Retinal pigment epithelial cell (primary cell): ENCODE measurements around the gene SRRM1.
"Not testable (repeated sequence)": the region's sequence is repeated elsewhere in the genome, so short reads cannot be mapped to it uniquely, and the experiment has no call there.

Experiments used
- DNase-seq: peaks from one replicate; pipeline ENCODE4 v3.0.0-alpha.2; 2010; ENCODE audit warnings: low read depth
- H3K4me3 ChIP-seq: 2 replicates; pipeline ENCODE4 v1.5.1; 2011; ENCODE audit warnings: mild to moderate bottlenecking, low read length, control low read depth, moderate library complexity
- TF ChIP-seq, protein P1 (sequence below): conservative IDR thresholded peaks from 2 replicates; pipeline ENCODE4 v1.5.1; 2011; ENCODE audit warnings: low read depth, low read length, control low read depth, inconsistent platforms

Gene SRRM1

GRCh38 chr1:24694380-24694843 is 51.3 kb downstream of the SRRM1 start:
- H3K4me3 ChIP-seq: no peak overlapping the region
- DNase-seq: no peak
- TF ChIP-seq, protein P1, sequence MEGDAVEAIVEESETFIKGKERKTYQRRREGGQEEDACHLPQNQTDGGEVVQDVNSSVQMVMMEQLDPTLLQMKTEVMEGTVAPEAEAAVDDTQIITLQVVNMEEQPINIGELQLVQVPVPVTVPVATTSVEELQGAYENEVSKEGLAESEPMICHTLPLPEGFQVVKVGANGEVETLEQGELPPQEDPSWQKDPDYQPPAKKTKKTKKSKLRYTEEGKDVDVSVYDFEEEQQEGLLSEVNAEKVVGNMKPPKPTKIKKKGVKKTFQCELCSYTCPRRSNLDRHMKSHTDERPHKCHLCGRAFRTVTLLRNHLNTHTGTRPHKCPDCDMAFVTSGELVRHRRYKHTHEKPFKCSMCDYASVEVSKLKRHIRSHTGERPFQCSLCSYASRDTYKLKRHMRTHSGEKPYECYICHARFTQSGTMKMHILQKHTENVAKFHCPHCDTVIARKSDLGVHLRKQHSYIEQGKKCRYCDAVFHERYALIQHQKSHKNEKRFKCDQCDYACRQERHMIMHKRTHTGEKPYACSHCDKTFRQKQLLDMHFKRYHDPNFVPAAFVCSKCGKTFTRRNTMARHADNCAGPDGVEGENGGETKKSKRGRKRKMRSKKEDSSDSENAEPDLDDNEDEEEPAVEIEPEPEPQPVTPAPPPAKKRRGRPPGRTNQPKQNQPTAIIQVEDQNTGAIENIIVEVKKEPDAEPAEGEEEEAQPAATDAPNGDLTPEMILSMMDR: no peak

DNA sequence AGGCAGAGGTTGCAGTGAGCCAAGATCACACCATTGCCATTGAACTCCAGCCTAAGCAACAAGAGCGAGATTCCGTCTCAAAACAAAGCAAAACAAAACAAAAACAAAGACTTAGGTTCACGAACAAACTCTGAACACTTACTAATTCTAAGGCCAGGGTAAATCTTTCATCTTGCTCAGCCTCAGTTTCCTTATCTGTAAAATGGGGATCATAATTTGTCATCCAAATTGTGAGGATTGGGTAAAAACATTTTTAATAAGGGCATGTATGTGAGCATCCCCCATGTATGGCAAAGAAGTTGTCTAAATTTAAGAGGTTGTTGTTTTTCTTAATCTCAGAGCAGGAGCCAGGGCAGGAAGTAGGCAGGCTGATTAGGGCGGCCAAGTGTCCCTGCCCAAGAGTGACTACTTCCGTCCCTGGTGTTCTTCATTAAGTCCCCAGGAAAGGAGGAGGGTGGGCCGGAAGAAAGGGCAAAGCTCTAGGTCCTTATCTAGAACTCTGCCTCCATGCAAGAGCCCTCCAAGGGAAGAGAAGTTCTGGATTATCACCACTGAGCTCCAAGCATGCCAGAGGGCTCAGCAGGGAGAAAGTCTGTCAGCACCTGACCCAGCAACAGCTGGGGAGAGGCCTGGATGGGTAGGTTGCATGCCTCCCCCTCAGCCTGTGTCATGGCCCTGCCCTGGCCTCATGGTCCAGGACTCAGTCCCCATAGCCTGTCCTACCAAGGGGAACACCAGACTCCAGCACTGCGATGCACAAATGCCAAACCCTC is 52.3 kb downstream of the SRRM1 start:
- TF ChIP-seq, protein P1: no peak
- H3K4me3 ChIP-seq: no peak overlapping the region
- DNase-seq: no peak

DNA sequence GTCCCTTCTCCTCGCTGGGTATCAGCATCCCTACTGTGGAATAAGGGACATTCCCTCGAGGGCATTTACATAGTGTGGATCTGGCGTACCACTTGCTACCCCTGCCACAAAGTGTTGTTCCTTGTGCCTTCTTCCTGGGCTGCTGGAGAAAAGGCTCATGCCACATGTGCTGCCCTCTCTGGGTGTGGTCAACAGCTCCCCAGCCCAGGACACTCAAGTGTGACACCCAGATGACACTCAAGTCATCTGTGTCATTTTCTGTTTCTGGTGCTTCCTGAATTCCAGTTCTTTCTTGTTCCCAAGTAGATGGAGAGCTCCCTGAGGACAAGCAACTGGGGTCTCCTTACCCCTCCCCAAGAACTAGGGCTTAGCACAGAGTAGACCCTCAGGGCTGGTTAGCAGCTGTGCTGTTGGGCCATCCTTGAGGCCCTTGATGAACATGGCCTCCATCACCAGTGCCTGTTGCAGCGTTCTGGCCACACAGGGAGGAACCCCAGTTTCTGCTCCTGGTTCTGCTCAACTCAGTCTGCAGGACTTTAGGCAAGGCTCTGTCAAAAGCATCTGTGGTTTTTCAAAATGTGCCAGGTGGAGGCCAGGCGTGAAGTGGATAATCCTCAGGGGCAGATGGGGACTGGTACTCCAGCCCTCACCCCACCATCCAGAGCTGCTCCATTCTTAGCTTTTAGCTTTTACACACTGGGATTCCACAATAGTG is 53.1 kb downstream of the SRRM1 start:
- DNase-seq: no peak
- TF ChIP-seq, protein P1: no peak
- no peak overlapping the region for H3K4me3 ChIP-seq

DNA sequence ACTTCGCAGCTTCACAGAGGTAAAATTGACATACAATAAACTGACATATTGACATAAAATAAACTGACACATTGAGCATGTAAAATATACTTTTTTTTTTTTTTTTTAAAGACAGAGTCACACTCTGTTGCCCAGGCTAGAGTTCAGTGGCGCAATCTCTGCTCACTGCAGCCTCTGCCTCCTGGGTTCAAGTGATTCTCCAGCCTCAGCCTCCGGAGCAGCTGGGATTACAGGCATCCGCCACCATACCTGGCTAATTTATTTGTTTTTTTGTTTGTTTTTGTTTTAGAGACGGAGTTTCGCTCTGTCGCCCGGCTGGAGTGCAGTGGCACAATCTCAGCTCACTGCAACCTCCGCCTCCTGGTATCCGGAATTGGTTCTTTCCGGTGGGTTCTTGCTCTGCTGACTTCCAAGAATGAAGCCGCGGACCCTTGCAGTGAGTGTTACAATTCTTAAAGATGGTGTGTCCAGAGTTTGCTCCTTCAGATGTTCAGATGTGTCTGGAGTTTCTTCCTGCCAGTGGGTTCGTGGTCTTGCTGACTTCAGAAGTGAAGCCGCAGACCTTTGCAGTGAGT is 53.7 kb downstream of the SRRM1 start:
- TF ChIP-seq, protein P1: no peak
- H3K4me3 ChIP-seq: no peak overlapping the region
- DNase-seq: no peak

- DNase-seq, H3K4me3 ChIP-seq: not testable (repeated sequence)
These were observed 54.4 kb downstream of the SRRM1 start for GRCh38 chr1:24697453-24698001.

DNA sequence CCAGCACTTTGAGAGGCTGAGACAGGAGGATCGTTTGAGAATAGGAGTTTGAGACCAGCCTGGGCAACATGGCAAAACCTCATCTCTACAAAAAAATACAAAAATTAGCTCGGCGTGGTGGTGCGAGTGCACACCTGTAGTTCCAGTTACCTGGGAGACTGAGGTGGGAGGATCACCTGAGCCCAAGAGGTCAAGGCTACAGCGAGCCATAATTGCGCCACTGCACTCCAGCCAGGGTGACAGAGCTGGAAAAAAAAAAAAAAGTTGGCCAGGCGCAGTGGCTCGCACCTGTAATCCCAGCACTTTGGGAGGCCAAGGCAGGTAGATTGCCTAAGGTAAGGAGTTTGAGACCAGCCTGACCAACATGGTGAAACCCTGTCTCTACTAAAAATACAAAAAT is 55.2 kb downstream of the SRRM1 start:
- H3K4me3 ChIP-seq: not testable (repeated sequence)

GRCh38 chr1:24699628-24700027 is 56.5 kb downstream of the SRRM1 start:
- H3K4me3 ChIP-seq: no peak overlapping the region
- TF ChIP-seq, protein P1: no peak
- DNase-seq: no peak

More for the DNA sequence above, 55.2 kb downstream of the SRRM1 start:
- not testable (repeated sequence) for DNase-seq
